D721Med (cell line): Measurements from ENCODE around the gene PLPP3.

Source experiments
- DNase-seq: peaks from one replicate; pipeline ENCODE4 v3.0.0; 2011; ENCODE audit warnings: low spot score; ENCODE audit not compliant: insufficient read length
- FAIRE-seq: peaks from 2 replicates; lab custom pipeline; 2011; peaks lifted over from hg19 to GRCh38; lab: Jason Lieb, UNC
- CTCF ChIP-seq: IDR thresholded peaks from 2 replicates; pipeline ENCODE4 v1.5.1; 2012; ENCODE audit warnings: mild to moderate bottlenecking, control low read depth; ENCODE audit not compliant: insufficient read depth; ENCODE audit errors: missing control alignments

PLPP3 gene

GRCh38 chr1:56591909-56592308 is 12.5 kb upstream of the PLPP3 start:
- TF ChIP-seq CTCF: no peak
- DNase-seq (no peak), FAIRE-seq (no peak)

- DNase-seq (no peak), FAIRE-seq (no peak)
- TF ChIP-seq CTCF: no peak
These were observed 11.2 kb upstream of the PLPP3 start for GRCh38 chr1:56590520-56591011.

GRCh38 chr1:56589369-56589768 is 10.0 kb upstream of the PLPP3 start:
- TF ChIP-seq CTCF: no peak
- FAIRE-seq (no peak), DNase-seq (no peak)

- DNase-seq: no peak
- no peak for TF ChIP-seq CTCF
- no peak for FAIRE-seq
These were observed 7.1 kb upstream of the PLPP3 start for GRCh38 chr1:56586502-56586901.

- no peak for TF ChIP-seq CTCF
- no peak for DNase-seq
- FAIRE-seq: no peak
These were observed 6.6 kb upstream of the PLPP3 start for GRCh38 chr1:56585985-56586384.

- peak; percentile 73 for FAIRE-seq
- peak; percentile 83 for TF ChIP-seq CTCF
These were observed 5.7 kb upstream of the PLPP3 start for GRCh38 chr1:56584910-56585528.

GRCh38 chr1:56583957-56584468 is 4.7 kb upstream of the PLPP3 start:
- DNase-seq: no peak
- FAIRE-seq: no peak
- TF ChIP-seq CTCF: no peak

More at GRCh38 chr1:56584910-56585528, 5.7 kb upstream of the PLPP3 start:
- no peak for DNase-seq
